ENCODE data around the gene BCAS3.

- no peak for TF ChIP-seq CTCF (IDR thresholded peaks at IDR 0.05)
- no peak for TF ChIP-seq ZFX (IDR thresholded peaks at IDR 0.05; ENCODE audit: borderline replicate concordance)
These were observed 90.2 kb downstream of the BCAS3 start for GRCh38 chr17:60767744-60768308.
